ENCODE data around the gene VPS72.
"Not testable (repeated sequence)": the region's sequence is repeated elsewhere in the genome, so short reads cannot be mapped to it uniquely, and the experiment has no call there.

VPS72 gene, protein sequence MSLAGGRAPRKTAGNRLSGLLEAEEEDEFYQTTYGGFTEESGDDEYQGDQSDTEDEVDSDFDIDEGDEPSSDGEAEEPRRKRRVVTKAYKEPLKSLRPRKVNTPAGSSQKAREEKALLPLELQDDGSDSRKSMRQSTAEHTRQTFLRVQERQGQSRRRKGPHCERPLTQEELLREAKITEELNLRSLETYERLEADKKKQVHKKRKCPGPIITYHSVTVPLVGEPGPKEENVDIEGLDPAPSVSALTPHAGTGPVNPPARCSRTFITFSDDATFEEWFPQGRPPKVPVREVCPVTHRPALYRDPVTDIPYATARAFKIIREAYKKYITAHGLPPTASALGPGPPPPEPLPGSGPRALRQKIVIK

DNA sequence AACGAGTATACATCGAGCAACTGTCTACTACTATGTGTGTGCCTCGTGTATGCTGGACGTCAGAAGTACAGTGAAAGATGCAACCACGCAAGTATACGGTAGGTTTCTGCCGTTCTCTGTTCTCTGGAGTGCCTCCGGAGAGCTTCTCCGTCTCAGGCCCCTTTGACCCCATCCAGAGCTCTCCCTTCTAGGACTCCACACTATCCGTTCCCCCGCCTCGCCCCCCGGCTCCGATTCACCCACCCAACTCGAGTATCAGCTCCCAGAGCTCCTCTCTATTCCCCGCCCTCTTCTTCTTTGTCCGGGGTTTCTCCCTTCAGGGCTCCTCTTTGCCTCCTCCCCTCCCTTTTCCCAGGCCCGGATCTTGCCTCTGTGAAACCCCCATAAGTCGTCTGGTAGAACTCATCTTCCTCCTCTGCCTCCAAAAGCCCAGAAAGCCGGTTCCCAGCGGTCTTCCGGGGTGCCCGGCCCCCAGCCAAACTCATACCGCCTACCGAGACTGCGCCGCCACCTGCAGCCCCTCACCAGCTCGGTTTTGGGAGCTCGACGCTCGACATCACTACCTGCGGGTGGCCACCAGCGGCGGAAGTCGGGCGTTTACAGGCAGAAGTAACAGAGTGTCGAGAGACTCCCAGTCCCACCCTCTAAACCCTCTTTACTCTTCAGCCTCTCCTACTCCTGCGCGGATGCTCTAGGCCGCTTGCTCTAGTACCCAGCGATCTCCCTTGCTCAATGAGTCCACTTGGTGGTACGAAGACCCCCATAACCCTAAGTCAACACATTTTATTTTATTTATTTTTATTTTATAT, at the start of gene VPS72:
Gene VPS72 (minus strand): TSS at position 561 of the 809 bp plus-strand sequence. CDS start 76 bp downstream, at position 485.
- DNase-seq = peak; percentile 83

DNA sequence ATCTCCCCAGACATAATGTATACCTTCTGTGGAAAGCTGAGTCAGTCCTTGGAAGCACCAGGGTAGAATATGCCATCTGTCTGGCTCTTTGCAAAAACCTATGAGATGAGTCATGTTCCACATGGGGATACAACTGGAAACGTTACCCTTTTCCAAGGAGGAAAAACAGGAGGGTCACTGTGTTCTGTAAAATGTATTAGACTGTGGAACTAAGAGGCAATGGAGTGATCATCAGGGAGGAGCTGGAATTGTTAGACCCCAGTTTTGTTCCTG, 48.4 kb upstream of the VPS72 start:
- DNase-seq = no peak

DNA sequence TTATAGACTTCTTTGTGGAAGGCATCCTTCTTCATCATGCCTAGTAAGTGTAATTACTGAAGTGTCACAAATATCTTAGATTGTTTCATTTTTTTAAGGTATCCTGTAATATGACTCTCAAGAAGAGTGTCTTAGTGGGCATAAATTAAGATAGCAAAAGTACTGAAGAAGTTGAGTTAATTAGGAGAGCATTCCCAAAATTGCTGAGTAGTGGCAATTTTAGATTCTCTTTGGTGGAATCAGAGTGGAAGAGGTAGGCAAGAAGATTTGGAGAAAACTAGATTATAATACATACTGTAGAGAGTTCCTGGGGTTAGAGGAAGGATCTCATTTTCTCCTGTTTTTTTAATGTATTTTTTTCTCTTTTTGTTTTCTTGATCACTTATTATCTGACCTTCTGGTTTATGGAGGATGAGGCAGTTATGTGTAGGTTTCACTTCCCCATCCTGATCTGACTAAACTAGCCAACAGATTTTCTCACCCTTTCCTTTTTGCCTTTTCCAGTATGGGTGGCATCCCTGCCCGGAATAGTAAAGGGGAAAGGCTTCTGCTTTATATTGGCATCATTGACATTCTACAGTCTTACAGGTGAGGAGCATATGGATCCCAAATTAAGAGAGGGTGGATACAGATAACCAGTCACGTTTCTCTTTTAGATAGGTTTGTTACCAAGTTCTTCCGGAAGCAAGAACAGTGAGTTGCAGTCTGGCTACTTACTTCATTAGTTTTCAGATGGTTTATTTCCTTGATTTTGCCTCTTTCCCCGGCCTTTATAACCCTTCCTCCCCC, 47.9 kb upstream of the VPS72 start:
- no peak for DNase-seq

DNA sequence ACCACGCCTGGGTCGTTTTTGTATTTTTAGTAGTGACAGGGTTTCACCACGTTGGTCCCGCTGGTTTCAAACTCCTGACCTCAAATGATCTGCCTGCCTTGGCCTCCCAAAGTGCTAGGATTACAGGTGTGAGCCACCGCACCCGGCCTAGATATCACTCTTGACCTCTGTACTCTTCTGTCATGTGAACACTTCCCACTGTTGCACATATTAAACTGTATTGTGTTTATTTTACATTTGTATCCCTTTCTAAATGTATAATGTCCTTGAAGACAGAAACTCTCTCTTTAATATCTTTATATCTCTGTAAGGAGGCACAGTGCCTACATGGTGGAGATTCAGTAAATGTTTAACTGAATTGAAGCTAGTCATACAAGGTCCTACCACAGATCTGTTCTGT, 45.2 kb upstream of the VPS72 start:
- DNase-seq = no peak

DNA sequence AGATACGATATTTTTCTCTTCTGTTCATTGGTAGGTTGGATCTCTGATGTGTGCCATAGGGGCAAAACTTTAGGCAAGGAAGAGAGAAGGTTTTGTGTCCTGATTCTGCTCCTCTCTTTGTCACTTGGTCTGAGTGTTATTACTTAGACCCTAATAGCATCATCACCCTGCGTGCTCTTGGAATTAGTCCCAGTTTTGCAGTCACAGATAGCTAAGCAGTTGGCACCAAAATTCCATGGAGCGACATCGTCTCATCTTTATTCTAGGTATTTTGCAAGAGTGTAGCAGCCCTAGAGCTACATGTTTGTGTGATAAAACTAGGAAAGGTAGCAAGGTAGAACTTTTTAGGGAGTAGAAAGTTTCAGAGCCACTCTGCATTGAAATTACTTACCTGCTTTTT, 32.1 kb upstream of the VPS72 start:
- no peak for DNase-seq

DNA sequence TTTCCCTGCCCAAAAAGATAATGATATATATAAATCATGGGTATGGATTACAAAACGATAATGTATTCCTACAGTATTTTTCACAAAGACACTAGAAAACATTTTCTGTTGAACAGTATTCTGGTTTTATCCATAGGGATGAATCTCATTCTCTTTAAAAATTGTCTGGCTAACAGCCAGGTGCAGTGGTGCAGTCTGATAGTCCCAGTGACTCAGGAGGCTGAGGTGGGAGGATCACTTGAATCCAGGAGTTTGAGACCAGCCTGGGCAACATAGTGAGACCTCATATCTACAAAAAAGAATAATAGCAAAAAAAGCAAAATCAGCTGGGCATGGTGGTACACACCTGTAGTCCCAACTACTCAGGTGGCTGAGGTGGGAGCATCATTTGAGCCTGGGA, 31.6 kb upstream of the VPS72 start:
- no peak for DNase-seq

DNA sequence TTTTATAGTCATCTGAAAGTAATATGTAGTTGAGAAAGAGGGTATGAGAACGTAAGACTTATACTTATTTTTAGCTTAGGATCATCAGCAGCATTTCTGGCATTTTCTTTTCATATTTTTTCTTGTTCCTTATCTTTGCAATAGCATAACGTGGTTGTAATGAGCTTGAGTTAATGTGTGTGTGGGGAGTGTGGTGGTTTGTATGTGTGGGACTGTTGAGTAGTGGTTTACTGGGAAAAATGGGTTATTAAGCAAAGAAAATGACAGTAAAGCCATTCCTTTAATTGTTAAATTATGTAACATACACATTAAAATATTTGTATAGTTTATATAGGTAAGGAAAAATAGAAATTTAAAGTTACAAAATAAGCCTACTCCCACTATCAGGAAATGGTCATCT, 23.6 kb upstream of the VPS72 start:
- DNase-seq = no peak

DNA sequence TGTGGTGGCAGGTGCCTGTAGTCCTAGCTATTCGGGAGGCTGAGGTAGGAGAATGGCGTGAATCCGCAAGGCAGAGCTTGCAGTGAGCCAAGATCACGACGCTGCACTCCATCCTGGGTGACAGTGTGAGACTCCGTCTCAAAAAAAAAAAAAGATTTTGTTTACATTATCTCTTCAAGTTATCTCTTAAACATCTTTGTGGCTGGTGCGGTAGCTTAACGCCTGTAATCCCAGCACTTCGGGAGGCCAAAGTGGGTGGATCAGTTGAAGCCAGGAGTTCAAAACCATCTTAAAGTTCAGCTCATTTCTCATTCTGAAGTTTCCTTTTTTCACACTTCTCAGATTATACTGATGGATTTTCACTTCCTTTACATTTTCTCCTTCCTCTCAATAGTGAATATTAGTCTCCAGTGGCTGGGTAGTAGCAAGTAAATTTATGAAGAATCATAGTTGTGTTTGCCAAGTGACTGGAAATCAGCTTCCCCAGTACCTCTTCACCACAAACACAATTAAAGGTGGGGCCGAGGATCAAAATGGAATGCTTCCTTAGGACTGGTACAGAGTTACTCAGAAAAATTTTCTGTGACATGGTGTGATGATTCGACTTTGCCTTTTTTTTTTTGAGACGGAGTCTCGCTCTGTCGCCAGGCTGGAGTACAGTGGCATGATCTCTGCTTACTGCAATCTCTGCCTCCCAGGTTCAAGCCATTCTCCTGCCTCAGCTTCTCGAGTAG, 22.1 kb upstream of the VPS72 start:
- no peak for DNase-seq

DNA sequence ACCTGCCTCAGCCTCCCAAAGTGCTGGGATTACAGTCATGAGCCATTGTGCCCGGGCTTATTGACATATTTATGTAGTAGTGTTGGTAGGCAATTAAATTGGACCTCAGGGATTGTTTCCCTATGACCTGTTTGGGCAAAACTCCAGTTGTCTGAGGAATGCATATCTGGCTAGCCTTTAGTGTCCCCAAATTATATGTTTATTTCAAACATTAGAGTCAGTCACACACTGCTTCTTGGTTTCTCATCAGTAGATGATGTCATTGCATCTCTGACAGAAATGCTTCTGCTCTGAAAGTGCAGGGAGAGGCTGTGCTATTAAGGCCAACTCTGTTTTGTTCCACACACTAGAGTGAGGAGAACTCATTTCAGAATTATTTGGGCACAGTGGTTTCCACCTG, 20.8 kb upstream of the VPS72 start:
- no peak for DNase-seq

DNA sequence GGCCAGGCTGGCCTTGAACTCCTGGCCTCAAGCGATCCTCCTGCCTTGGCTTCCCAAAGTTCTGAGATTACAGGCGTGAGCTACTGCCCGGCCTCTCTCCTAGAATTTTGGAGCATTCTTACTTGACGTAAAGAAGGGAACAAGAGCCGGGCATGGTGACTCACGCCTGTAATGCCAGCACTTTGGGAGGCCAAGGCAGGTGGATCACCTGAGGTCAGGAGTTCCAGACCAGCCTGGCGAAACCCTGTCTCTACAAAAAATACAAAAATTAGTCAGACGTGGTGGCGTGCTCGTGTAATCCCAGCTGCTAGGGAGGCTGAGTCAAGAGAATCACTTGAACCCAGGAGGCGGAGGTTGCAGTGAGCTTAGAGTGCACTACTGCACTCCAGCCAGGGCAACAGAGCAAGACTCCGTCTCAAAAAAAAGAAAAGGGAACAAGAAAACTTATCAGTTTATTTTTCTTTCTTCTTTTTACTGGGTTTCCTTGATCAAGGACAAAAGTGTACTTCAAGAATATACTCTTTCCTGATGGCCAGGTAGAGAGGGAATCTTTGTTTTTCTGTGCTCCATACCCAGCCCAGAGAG, 15.5 kb upstream of the VPS72 start:
- not testable (repeated sequence) for DNase-seq

DNA sequence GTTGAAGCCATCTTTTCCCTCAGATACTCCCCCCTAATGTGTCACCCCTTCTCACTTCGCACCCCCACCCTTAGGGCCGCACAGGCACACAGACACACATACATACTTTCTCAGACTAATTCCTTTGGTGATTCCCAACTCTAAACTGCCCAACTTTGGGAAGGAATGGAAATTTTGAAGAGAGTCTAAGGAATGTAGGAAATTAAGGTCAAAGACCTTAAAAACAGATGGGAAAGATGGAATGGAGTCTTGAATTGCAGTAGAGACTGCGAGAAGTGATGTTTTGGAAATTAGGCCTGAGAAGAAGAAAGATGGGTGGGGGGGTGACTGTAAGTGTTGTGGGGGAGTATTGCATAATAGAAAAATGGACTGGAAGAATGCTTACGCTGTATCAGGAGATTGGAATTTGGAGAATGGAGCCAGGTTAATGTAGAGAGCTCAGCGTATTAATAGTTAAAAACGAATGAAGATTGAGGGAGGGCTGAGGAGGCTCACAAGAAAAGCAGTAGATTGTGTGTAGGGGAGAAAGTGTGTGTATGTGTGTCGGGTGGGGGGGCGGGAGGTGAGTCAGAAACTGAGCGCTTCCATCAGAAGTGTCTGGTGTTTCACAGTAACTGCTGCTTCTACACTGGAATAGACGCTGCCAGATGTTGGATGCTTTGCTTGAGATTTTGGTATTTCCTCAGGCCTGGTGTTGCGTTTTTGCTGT, 10.0 kb upstream of the VPS72 start:
- DNase-seq = no peak

DNA sequence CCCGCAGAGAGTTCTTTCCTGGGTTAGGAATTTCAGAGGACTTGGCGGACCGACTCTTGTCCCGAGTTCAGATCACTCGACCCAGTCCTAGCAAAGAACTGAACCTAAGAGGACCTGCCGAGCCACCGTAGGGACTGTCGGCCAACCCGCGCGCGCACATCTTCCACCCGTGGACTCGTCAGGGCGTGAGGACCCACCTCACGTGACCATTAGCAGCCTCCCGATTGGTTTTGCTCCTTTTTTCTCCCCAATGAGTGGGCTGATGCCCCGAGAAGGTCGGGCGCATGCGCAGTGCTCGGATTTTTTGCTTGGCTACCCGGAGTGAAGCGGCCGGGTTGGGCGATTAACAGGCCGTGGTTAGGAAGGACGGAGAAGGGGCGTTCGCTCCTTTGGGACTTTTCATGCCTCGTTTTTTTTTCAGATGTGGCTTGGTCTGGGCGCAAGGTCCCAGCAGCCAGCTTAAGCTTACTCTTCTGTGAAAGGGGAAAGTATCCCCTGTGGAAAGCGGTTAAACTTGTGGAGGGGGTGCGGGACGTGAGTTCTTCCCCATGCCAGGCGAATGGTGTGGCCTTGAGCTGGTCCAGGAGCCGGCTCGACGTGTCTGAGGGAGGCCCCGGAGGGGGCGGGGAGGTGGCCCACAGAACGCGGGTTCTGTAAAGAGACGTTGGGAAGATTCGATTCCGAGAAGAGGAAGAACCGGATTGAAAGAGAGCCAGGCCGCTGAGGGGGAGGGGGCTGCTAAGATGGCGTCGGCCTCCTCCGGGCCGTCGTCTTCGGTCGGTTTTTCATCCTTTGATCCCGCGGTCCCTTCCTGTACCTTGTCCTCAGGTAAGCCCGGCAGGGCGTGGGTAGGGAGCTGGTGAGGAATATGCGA, 8.5 kb upstream of the VPS72 start, which contains the start of gene PIP5K1A:
Gene PIP5K1A (plus strand): TSS at position 299 of the 874 bp plus-strand sequence. CDS start 445 bp downstream, at position 744.
- peak; percentile 99 for DNase-seq

DNA sequence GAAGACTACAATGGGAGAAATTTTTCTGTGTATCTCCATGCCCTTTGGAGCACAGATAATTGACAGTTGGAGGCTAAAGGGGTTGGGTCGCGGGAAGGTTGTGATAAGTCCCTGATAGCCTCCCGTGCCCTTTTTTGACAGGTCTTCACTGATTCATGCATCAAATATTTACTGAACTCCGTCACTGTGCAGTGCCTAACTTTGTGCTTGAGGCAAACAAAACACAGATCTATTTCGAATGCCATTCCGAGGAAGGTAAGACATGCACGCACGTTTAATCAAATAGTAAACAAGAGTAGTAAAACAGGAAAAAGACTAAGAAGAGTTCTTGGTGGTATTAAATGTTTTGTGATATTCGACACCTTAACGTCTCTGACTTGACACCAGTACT, 7.9 kb upstream of the VPS72 start:
- DNase-seq = no peak

DNA sequence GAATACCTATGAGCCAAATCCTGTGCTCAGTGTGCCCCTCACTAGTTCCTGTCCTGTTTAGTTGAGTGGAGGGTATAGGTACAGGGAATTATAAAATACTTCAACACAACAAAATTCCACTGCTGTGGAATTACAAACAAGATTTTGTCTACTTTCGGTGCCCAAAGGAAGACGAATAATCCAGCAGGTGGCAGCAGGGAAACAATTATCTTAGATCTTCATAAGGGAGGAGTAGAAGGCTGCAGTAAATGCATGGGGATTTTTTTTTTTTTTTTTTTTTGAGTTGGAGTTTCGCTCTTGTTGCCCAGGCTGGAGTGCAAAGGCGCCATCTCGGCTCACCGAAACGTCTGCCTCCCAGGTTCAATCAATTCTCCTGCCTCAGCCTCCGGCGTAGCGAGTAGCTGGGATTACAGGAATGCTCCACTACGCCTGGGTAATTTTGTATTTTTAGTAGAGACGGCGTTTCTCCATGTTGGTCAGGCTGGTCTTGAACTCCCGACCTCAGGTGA, 6.3 kb upstream of the VPS72 start:
- peak; percentile 38 for DNase-seq

DNA sequence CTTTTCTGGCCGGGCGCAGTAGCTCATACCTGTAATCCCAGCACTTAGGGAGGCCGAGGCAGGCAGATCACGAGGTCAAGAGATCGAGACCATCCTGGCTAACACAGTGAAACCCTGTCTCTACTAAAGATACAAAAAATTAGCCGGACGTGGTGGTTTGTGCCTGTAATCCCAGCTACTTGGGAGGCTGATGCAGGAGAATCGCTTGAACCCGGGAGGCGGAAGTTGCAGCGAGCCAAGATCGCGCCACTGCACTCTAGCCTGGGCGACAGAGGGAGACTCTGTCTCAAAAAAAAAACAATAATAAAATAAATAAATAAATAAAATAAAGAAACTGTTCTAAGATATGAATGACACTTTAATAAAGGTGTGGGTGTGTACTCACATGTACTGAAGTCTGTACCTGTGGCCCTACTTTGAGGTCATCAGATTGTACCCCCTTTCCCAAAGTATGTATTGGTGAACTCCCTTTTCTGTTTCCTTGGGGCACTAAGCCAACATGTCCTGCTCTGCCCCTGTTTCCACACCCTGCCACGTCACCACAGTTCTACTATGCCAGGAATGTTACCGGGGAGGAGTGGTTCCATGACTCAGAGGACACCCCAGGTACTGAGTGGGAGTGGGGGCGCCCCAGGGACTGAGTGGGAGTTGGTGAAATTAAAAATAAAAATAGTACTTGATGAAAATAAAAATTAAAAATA, 5.0 kb upstream of the VPS72 start:
- not testable (repeated sequence) for DNase-seq

DNA sequence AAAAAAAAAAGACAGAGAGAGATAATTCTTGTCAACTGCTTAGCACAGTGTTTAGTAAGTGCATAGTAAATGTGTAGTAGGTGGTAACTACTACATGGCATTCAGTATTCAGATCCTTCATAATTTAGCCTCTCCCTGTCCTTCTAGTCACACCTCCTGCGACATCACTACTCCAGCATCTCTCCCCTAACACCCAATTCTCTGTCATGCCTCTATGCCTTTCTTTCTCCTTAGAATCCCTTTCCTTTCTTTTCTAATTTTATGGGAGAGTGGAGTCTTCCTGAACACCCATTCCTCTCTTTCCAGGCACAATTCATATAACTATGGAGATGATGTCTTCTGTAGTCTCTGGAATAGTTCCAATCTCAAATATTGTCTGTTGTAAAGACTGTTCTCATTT, 3.9 kb upstream of the VPS72 start:
- DNase-seq = no peak

DNA sequence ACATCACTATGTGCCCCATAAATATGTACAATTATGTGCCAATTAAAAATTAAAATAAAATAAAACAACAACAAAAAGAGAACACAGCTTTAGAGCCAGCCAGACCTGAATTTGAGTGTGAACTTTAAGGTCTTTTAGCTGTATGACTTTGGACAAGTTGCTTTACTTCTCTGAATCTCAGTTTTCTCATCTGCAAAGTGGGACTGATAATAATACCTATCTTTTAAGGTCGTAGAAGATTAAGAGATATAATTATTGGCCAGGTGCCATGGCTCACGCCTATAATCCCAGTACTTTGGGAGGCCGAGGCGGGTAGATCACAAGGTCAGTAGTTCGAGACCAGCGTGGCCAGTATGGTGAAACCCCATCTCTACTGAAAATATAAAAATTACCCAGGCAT, 3.3 kb upstream of the VPS72 start:
- DNase-seq = no peak

DNA sequence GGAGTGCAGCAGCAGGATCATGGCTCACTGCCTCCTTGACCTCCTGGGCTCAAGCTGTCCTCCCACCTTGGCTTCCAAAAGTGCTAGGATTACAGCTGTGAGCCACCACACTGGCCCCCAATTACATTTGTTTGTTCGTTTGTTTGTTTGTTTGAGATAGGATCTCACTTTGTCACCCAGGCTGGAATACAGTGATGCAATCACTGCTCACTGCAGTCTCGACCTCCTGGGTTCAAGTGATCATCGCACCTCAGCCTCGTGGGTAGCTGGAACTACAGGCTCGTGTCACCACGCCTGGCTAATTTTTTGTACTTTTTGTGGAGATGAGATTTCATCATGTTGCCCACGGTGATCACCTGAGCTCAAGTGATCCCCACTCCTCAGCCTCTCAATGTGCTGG, 2.0 kb upstream of the VPS72 start:
- DNase-seq = no peak

DNA sequence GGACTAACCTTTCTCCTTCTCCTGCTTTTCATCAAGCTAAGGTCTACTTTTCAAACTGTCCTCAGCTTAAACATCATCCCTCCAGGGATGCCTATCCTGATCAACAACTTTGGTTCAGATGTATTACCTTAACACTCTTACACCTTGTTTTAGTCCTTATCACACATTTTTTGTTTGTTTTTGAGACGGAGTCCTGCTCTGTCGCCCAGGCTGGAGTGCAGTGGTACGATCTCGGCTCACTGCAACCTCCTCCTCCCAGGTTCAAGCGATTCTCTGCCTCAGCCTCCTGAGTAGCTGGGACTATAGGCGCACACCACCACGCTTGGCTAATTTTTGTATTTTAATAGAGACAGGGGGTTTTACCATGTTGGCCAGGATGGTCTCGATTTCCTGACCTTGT, 1.3 kb downstream of the VPS72 start:
- not testable (repeated sequence) for DNase-seq

DNA sequence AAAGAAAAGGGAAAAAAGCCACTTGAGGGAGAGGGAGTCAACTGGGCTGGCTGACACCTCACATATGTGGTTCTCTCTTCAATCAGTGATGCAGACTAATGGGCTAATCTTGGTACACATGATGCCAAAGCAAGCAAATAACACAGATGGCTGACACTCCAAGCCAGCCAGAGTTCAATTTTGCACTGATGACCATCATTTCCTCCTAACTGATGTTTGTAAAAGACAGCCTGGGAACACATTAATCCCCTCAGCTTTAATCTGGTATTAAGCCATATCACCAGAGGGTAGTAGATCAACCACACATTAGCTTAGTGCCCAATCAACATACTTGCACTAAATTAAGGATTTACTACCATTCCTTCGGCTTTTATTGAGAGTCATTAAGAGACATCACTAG, 2.8 kb downstream of the VPS72 start:
- DNase-seq = no peak
